Fibroblast of lung (primary cell): Measurements from ENCODE around the gene LOXHD1.

ENCODE experiments used
- CTCF ChIP-seq, 2 donors: IDR thresholded peaks in 1 of 2; conservative IDR thresholded peaks in 1 of 2; 1 replicate in 1 of 2; 2 replicates in 1 of 2; pipeline ENCODE4 v1.5.1; 2011 to 2012; ENCODE audit warnings: low read length in 2 of 2, control low read depth in 1 of 2, inconsistent platforms in 1 of 2, low read depth in 1 of 2, mild to moderate bottlenecking in 1 of 2
- EZH2 ChIP-seq: IDR thresholded peaks from 2 replicates; pipeline ENCODE4 v1.5.1; 2012; ENCODE audit warnings: low read length, control low read depth, mild to moderate bottlenecking; ENCODE audit errors: missing control alignments

GRCh38 chr18:46538376-46538775, 118.6 kb downstream of the LOXHD1 start:
- TF ChIP-seq CTCF (conservative IDR thresholded peaks at IDR 0.05 in 1 of 2, IDR thresholded peaks at IDR 0.05 in 1 of 2; ENCODE audit: low read depth in 1 of 2, low read length in 2 of 2) (no peak), EZH2 (no peak)
